Cortex of kidney (tissue), 1 donor: Measurements from ENCODE around the gene SENP6.
"Not testable (repeated sequence)": the region's sequence is repeated elsewhere in the genome, so short reads cannot be mapped to it uniquely, and the experiment has no call there.

ENCODE experiments used
- DNase-seq: peaks from one replicate; lab custom pipeline; 2025; lab: John Stamatoyannopoulos, UW

Gene SENP6

DNA sequence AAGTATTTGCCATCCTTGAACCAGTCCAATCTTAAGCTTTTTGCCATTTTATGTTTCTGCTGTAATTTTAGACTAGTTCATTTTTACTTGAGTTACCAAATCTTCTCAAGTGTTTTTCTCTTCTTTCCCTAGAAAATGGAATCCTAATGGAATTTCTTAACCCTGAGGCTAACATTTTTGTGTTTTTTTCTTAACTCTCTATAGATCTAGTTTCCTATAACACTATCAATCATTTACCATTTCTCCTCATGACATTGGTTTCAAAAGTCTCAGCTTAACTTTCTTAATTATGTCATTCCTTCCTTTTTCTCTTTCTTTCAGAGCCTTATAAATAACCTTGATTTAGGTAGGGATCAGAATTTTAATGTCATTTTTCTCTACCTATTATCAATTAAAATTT is 54.8 kb downstream of the SENP6 start:
- DNase-seq: no peak

DNA sequence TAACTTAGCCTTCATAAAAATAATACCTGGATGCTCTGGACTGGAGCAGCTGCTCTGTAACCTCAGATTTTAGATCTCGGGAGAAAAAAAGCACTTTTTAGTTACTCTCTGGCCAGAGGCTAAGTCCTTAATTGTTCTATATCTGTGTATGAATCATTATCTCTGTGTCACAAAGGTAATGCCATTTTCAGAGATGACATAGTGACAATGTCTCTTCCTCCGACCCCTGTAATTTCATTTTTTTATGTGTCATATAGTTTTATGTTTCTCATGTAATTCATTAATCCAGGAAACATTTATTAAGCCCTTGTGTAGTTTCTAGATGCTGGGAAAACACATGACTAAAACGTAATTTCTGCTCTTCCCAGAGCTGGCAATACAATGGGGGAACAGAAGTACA is 55.6 kb downstream of the SENP6 start:
- no peak for DNase-seq

DNA sequence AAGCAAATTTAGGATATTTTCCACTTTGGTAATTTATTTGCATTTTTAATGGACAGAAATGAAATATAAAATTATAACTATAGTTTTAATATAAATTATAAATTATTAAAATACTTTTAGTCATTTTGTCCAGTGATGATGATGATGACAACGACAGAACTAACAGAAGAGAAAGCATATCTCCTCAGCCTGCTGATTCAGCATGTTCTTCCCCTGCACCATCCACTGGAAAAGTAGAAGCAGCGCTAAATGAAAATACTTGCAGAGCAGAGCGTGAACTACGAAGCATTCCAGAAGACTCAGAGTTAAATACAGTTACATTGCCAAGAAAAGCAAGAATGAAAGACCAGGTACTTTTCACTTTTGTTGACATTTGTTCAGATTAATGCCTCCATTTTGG is 64.9 kb downstream of the SENP6 start:
- no peak for DNase-seq

DNA sequence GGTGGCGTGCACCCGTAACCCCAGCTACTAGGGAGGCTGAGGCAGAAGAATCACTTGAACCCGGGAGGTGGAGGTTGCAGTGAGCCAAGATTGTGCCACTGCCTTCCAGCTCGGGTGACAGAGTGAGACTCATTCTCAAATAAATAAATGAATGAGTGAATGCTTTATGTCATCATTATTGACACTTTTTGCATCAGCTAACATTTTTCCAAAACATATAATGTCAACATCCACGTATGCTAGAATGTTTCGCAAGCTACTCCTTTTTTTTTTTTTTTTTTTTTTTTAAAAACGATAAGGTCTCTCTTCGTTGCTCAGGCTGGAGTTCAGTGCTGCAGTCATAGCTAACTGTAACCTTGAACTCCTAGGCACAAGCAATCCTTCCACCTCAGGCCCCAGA is 72.2 kb downstream of the SENP6 start:
- no peak for DNase-seq

DNA sequence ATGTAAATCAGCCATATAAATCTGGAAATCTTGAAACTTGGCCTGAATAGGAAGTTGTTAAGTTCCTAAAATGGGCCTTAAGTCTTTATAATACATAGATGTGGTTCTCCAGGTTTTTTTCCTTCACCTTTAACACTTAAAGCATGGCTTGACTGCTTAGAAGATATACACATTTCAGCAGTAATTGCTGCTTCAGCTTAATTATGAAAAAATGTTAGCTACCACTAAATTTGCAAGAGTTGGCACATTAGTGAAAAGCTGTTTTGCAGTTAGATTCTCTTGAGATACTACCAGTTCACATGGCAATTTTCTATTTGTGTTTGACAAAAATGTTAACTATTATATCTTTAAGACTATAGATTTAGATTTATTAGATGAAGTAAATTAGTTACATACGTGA is 74.7 kb downstream of the SENP6 start:
- DNase-seq: no peak

DNA sequence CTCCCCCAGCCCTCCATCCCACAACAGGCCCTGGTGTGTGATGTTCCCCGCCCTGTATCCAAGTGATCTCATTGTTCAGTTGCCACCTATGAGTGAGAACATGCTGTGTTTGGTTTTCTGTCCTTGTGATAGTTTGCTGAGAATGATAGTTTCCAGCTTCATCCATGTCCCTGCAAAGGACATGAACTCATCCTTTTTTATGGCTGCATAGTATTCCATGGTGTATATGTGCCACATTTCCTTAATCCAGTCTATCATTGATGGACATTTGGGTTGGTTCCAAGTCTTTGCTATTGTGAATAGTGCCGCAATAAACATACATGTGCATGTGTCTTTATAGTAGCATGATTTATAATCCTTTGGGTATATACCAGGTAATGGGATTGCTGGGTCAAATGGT is 80.9 kb downstream of the SENP6 start:
- not testable (repeated sequence) for DNase-seq

DNA sequence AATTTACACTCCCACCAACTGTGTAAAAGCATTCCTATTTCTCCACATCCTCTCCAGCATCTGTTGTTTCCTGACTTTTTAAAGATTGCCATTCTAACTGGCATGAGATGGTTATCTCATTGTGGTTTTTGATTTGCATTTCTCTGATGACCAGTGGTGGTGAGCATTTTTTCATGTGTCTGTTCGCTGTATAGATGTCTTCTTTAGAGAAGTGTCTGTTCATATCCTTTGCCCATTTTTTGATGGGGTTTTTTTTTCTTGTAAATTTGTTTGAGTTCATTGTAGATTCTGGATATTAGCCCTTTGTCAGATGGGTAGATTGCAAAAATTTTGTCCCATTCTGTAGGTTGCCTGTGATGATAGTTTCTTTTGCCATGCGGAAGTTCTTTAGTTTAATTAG is 81.3 kb downstream of the SENP6 start:
- not testable (repeated sequence) for DNase-seq

DNA sequence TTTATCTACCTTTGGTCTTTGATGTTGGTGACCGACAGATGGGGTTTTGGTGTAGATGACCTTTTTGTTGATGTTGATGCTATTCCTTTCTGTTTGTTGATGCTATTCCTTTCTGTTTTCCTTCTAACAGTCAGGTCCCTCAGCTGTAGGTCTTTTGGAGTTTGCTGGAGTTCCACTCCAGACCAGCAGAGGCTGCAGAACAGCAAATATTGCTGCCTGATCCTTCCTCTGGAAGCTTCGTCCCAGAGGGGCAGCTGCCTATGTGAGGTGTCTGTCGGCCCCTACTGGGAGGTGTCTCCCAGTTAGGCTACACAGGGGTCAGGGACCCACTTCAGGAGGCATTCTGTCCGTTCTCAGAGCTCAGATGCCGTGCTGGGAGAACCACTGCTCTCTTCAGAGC is 85.9 kb downstream of the SENP6 start:
- not testable (repeated sequence) for DNase-seq

DNA sequence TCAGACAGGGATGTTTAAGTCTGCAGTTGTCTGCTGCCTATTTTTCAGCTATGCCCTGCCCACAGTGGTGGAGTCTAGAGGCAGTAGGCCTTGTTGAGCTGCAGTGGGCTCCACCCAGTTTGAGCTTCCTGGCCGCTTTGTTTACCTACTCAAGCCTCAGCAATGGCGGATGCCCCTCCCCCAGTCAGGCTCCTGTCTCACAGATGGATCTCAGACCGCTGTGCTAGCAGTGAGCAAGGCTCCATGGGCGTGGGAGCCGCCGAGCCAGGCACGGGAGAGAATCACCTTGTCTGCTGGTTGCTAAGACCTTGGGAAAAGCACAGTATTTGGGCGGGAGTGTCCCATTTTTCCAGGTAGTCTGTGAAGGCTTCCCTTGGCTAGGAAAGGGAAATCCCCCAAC is 86.3 kb downstream of the SENP6 start:
- DNase-seq: not testable (repeated sequence)

DNA sequence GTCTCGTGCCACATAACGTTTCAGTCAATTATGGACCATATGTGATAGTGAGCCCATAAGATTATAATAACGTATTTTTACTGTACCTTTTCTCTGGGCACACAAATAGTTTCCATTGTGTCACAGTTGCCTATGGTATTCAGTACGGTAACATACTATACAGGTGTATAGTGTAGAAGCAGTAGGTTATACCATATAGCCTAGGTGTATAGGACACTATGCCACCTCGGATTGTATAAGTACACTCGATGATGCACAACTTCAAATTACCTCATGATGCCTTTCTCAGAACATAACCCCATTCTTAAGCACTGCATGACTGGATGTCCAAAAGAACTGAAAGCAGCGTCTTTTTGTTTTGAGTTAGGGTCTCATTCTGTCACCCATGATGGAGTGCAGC is 87.9 kb downstream of the SENP6 start:
- no peak for DNase-seq

DNA sequence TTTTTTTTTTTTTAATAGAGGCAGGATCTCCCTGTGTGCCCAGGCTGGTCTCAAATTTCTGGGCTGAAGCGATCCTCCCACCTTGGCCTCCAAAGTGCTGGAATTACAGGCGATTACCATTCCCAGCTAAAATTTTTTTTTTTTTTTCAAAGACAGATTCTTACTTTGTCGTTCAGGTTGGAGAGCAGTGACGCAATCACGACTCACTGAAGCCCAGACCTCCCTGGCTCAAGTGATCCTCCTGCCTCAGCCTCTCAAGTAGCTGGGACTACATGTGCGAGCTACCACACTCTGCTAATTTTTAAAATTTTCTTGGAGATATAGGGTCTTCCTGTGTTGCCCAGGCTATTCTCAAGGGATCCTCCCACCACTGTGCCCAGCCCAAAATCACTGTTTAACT is 89.3 kb downstream of the SENP6 start:
- DNase-seq: no peak

DNA sequence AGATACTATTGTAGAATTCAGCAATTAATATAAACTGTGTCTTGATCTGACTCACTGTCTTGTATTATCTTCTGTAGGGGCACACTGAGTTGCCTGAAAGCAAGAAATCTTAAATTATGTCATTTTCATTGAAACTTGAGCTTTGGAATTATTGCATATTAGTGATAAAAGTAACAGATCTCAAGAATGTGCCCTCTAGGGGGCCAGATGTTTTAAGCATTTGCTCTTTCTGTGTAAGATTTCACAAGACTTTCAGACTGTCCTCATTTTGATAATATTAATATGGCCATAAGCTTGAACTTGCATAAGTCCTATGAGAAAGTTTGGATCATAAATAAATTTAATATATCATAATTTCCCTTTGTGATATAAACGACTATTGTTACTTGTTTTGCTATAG is 91.9 kb downstream of the SENP6 start:
- no peak for DNase-seq

DNA sequence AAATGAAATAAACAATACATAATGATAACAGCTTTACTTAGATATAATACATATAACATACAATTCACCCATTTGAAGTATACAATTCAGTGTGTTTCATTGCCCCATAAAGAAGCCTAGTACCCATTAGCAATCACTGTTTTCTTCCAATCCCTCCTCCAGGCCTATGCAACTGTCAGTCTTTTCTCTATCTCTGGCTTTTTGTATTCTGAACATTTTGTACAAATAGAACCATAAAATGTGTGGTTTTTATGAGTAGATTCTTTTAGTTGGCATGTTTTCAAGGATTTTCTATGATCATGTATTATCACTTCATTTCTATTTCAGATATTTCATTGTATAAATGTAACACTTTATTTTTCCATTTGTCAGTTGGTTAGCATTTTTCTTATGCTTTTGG is 92.7 kb downstream of the SENP6 start:
- no peak for DNase-seq

DNA sequence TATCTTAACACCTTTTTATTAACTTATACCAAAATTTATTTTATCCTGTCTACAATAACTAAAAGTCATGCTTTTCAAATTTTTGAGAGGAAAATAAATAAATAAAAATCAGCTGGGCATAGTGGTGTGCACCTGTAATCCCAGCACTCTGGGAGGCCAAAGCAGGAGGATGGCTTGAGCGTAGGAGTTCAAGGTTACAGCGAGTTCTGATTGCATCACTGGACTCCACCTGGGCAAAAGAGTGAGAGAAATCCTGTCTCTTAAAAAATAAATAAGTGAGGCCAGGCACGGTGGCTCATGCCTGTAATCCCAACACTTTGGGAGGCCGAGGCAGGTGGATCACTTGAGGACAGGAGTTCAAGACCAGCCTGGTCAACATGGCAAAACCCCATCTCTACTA is 106.7 kb downstream of the SENP6 start:
- DNase-seq: not testable (repeated sequence)

DNA sequence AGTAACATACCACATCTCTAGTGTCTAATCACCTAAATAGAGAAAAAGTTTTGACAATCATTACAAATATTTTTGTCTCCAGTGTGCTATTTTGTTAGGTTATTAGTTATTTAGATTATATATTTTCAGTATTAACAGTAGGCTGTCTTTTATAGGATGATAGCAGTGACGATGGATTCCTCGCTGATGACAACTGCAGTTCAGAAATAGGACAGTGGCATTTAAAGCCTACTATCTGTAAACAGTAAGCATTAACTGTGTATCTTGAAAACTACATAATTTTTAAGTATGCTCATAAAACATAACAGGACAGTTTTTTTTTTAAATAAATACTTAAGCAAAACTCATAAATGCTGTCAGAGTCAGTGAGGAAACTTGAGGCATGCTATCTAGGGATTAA is 109.5 kb downstream of the SENP6 start:
- no peak for DNase-seq

DNA sequence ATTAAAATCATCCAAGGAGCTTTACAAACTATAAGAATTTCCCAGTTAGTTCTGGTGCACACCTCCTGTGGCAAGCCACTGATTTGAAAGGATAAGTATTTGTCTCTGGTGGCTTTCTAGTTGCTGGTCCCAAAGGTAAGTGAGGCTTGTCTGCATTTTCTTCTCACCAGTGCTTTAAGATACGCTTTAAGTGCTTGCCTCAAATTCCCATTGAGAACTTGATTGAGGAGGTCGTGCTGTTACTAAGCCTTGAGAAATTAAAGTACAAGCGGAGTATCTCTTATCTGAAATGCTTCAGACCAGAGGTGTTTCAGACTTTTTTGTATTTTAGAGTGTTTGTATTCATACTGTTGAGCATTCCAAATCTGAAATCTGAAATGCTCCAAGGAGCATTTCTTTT is 117.5 kb downstream of the SENP6 start:
- no peak for DNase-seq

DNA sequence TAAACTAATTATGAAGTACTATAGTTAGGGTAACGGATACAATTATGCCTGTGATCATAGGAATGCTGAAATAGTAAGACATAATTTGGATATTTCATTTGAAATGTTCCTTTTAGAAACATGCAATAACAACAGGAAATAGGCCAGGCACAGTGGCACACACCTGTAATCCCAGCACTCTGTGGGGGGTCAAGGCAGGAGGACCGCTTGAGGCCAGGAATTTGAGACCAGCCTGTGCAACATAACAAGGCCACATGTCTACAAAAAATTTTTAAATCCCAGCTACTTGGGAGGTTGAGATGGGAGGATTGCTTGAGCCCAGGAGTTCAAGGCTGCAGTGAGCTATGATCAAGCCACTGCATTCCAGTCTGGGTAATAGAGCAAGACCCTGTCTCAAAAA is 121.7 kb downstream of the SENP6 start:
- DNase-seq: no peak

DNA sequence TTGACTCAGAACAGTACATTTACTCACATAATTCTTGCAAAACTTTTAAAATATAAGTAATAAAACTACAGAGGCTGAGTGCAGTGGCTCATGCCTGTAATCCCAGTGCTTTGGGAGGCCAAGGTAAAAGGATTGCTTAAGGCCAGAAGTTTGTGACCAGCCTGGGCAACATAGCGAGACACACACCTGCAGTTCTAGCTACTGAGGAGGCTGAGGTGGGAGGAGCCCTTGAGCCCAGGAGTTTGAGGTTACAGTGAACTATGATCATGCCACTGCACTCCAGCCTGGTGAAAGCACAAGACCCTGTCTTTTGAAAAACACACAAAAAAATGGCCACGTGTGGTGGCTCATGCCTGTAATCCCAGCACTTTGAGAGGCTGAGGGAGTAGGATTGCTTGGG is 125.5 kb downstream of the SENP6 start:
- DNase-seq: no peak

DNA sequence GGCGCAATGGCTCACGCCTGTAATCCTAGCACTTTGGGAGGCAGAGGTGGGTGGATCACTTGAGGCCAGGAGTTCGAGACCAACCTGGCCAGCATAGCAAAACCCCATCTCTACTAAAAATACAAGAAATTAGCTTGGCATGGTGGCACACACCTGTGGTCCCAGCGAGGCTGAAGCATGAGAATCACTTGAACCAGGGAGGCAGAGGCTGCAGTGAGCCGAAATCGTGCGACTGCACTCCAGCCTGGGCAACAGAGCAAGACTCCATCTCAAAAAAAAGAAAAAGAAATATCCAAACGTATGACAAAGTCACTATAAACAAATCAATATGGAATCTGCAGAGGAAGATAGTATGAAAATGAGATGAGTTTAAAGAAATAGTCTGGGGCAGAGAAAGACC is 129.3 kb downstream of the SENP6 start:
- DNase-seq: not testable (repeated sequence)

DNA sequence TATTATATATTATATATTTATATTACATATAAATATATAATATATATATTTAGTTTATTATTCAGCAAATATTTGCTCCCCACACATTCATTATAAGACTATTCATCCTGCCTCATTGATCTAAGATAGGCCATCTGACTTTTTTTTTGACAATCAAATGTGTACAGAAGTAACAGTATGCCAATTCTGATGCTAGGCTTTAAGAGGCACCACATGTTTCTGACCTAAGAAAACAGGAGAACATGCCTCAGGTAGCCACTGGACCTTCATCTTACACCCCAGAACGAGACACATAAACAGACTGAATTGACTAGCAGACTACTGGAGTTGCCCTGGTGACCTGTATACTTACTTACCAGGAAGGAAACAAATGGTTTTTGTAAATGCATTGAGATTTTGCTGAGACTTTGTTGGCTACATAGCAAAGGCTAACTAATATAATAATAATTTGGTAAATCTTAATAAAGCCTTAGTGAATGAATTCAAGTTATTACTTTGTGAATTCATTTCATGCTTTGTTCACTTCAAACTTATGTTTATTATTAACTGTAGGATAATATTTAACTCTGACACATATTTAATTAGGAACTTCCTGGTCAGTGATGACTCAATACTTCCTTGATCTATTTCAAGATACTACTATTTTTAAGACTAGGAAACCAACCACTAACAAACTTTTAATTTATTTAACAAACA is 134.0 kb downstream of the SENP6 start:
- no peak for DNase-seq

DNA sequence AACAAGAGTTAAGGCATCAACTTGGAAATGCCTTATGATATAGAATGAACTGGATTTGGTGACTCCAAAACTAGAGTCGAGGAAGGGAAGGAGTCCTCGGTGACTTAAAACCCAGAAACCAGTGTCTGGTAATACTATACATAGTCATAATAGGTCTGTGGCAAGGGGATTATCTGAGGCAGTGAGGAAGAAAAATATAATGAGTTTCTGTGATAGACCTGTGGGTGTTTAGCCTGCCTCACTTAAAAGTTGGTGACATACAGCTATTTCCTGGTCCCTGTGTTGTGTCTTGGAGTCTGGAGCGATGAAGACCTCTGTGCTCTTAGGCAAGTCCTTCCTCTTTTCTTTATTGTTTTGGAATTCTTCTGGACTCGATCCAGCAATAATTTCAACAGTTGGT is 142.3 kb downstream of the SENP6 start:
- DNase-seq: no peak

DNA sequence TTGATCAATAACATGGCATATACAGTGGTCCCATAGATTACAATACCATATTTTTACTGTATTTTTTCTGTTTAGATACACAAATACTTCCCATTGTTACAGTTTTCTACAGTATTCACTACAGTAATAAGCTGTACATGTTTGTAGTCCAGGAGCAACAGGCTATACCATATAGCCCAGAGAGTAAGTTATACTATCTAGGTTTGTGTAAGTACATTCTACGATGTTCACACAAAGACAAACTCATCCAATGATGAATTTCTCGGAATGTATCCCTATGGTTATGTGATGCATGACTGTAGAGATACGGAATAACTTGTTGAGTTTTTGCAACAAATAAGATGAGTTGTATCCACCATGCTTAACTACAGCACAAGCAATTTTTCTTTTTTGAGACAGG is 143.7 kb downstream of the SENP6 start:
- DNase-seq: no peak

DNA sequence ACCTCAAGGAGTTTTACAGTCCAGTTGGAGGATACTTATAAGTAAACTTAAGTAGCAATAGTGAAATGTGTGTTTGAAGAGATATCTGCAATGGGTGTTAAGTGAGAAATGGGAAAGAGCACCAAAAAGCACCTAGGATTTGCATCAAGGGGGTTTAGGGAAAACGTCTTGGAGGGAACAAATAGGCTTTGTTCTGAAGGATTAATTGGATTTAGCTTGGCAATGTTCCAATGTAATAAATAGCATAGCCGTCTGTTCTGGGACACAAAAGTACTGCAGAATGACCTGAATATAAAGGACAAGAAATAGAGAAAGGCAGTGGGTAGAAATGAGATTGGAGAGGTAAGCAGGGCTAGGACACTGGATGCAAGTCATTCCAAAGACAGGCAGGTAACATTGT is 144.5 kb downstream of the SENP6 start:
- DNase-seq: no peak

DNA sequence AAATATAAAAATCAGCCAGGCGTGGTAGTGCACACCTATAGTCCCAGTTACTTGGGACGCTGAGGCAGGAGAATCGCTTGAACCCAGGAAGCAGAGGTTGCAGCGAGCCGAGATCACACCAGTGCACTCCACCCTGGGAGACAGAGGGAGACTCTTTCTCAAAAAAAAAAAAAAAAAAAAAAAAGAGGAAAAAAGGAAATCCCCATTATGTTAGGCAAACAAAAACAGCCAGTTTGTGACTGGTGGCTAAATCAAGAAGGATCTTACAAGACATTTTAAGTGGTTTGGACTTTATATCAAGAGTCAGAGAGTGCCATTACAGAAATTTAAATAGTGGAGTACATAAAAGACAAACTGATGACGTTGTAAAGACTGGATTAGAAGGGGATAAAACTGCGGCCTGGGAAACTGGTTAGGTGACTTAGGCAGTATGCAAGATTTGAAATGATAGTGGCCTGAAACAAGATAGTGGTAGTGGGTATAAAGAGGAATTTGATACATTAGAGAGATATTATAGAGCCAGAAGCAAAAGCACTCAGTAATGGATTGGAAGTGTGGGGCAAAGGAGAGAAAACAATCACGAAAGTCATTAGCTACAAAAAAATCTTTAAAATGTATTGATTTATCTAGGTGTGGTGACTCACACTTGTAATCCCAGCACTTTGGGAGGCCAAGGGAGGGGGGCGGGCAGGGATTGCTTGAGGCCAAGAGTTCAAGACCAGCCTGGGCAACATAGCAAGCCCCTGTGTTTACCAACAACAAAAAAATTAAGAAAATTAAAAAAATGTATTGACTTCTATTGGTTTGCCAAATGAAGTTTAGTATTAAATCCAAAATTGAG is 145.7 kb downstream of the SENP6 start:
- DNase-seq: no peak
